T-helper 17 cell (primary cell): ENCODE results near the gene MICAL3. TPM values are rescaled to one million over a fixed set of nuclear protein-coding genes. Genes with fewer than 3 reads are reported as not detected.

Experiments
- ATAC-seq: fragments of 150-1000 bp; cut with Tn5 transposase; 2 replicates; pipeline ENCODE4 v1.10.0; 2021; ENCODE audit warnings: mild to moderate bottlenecking, moderate library complexity
- DNase-seq, 3 donors: peaks; one replicate each; pipeline versions ENCODE4 v3.0.0 to v3.0.0-alpha.2; 2020 to 2021
- H3K9me3 ChIP-seq: one replicate; pipeline ENCODE4 v1.7.0; 2013; ENCODE audit warnings: low read length, mild to moderate bottlenecking; ENCODE audit not compliant: control insufficient read depth, poor library complexity, severe bottlenecking
- H3K27ac Mint-ChIP-seq: one replicate; pipeline ENCODE4 v1.8.0; 2022; ENCODE audit warnings: mild to moderate bottlenecking, moderate library complexity, mixed read lengths
- H3K27me3 Mint-ChIP-seq: one replicate; pipeline ENCODE4 v1.8.0; 2022; ENCODE audit warnings: mixed read lengths
- H3K36me3 Mint-ChIP-seq: one replicate; pipeline ENCODE4 v1.8.0; 2022; ENCODE audit warnings: low read depth, mixed read lengths
- H3K4me1 Mint-ChIP-seq: one replicate; pipeline ENCODE4 v1.8.0; 2022; ENCODE audit warnings: mild to moderate bottlenecking, mixed read lengths
- H3K4me3 Mint-ChIP-seq: one replicate; pipeline ENCODE4 v1.8.0; 2022; ENCODE audit warnings: mild to moderate bottlenecking, moderate library complexity, mixed read lengths
- total RNA-seq, 4 donors: library from RNA in 2 of 4; stranded (reverse) in 2 of 4; gene quantifications; one replicate each; pipeline ENCODE4 v1.2.3 and lab custom pipeline; 2022 to 2026

Gene MICAL3
- total RNA-seq, 2 donors from 2014 or later, result 28.9 to 37.0 TPM

GRCh38 chr22:17898375-17898774 lies 126.0 kb downstream of the MICAL3 start:
- DNase-seq (no peak), ATAC-seq (no peak)
- Mint-ChIP-seq H3K27ac (no peak overlapping the region), H3K27me3 (no peaks in the 10 kb centered on the region), H3K4me1 (peaks cover 2% of the 10 kb centered on the region), H3K4me3 (no peak overlapping the region), H3K36me3 (peaks cover 3% of the 10 kb centered on the region)
- no peaks in the 10 kb centered on the region for H3K9me3 ChIP-seq

- Mint-ChIP-seq H3K27ac (no peak overlapping the region), H3K27me3 (no peaks in the 10 kb centered on the region), H3K4me3 (no peak overlapping the region), H3K4me1 (peaks cover 4% of the 10 kb centered on the region), H3K36me3 (peaks cover 3% of the 10 kb centered on the region)
- DNase-seq (no peak), ATAC-seq (no peak)
- no peaks in the 10 kb centered on the region for H3K9me3 ChIP-seq
Observed at GRCh38 chr22:17897858-17898257, 126.5 kb downstream of the MICAL3 start.

- Mint-ChIP-seq H3K36me3 (peaks cover 5% of the 10 kb centered on the region), H3K4me3 (no peak overlapping the region), H3K27me3 (no peaks in the 10 kb centered on the region), H3K27ac (no peak overlapping the region), H3K4me1 (peaks cover 4% of the 10 kb centered on the region)
- no peak for ATAC-seq
- no peaks in the 10 kb centered on the region for H3K9me3 ChIP-seq
- no peak for DNase-seq
Observed at GRCh38 chr22:17897426-17897825, 126.9 kb downstream of the MICAL3 start.

- H3K9me3 ChIP-seq, result no peaks in the 10 kb centered on the region
- H3K4me3 Mint-ChIP-seq, result no peak overlapping the region
- peaks cover 5% of the 10 kb centered on the region for H3K36me3 Mint-ChIP-seq
- DNase-seq, result no peak
- no peaks in the 10 kb centered on the region for H3K27me3 Mint-ChIP-seq
- H3K27ac Mint-ChIP-seq, result no peak overlapping the region
- ATAC-seq, result no peak
- peaks cover 4% of the 10 kb centered on the region for H3K4me1 Mint-ChIP-seq
Observed at GRCh38 chr22:17896586-17896985, 127.8 kb downstream of the MICAL3 start.

GRCh38 chr22:17893900-17894535 lies 130.3 kb downstream of the MICAL3 start:
- Mint-ChIP-seq H3K4me1 (peaks cover 4% of the 10 kb centered on the region), H3K27me3 (no peaks in the 10 kb centered on the region), H3K4me3 (no peak overlapping the region), H3K27ac (no peak overlapping the region), H3K36me3 (peaks cover 9% of the 10 kb centered on the region)
- DNase-seq, result no peak
- ATAC-seq, result no peak
- no peaks in the 10 kb centered on the region for H3K9me3 ChIP-seq

- Mint-ChIP-seq H3K27me3 (no peaks in the 10 kb centered on the region), H3K4me1 (peaks cover 6% of the 10 kb centered on the region), H3K36me3 (peaks cover 10% of the 10 kb centered on the region), H3K27ac (no peak overlapping the region), H3K4me3 (no peak overlapping the region)
- ATAC-seq (no peak), DNase-seq (no peak)
- no peaks in the 10 kb centered on the region for H3K9me3 ChIP-seq
Observed at GRCh38 chr22:17892376-17892775, 132.0 kb downstream of the MICAL3 start.

GRCh38 chr22:17891481-17892167 lies 132.7 kb downstream of the MICAL3 start:
- H3K4me1 Mint-ChIP-seq, result peaks cover 6% of the 10 kb centered on the region
- ATAC-seq, result no peak
- no peaks in the 10 kb centered on the region for H3K27me3 Mint-ChIP-seq
- H3K4me3 Mint-ChIP-seq, result no peak overlapping the region
- no peak for DNase-seq
- no peak overlapping the region for H3K27ac Mint-ChIP-seq
- peaks cover 10% of the 10 kb centered on the region for H3K36me3 Mint-ChIP-seq
- no peaks in the 10 kb centered on the region for H3K9me3 ChIP-seq

- H3K9me3 ChIP-seq, result no peaks in the 10 kb centered on the region
- peaks cover 6% of the 10 kb centered on the region for H3K4me1 Mint-ChIP-seq
- DNase-seq, result no peak
- H3K27ac Mint-ChIP-seq, result no peak overlapping the region
- ATAC-seq, result no peak
- no peaks in the 10 kb centered on the region for H3K27me3 Mint-ChIP-seq
- H3K4me3 Mint-ChIP-seq, result no peak overlapping the region
- peaks cover 10% of the 10 kb centered on the region for H3K36me3 Mint-ChIP-seq
Observed at GRCh38 chr22:17890892-17891291, 133.5 kb downstream of the MICAL3 start.

GRCh38 chr22:17890245-17890671 lies 134.1 kb downstream of the MICAL3 start:
- no peak for DNase-seq
- Mint-ChIP-seq H3K4me3 (no peak overlapping the region), H3K36me3 (peaks cover 10% of the 10 kb centered on the region), H3K4me1 (peaks cover 6% of the 10 kb centered on the region), H3K27me3 (no peaks in the 10 kb centered on the region), H3K27ac (peak overlapping the region; percentile 56)
- H3K9me3 ChIP-seq, result no peaks in the 10 kb centered on the region
- ATAC-seq, result no peak

GRCh38 chr22:17888855-17889254 lies 135.5 kb downstream of the MICAL3 start:
- peaks cover 6% of the 10 kb centered on the region for H3K4me1 Mint-ChIP-seq
- H3K27me3 Mint-ChIP-seq, result no peaks in the 10 kb centered on the region
- DNase-seq, result no peak
- no peaks in the 10 kb centered on the region for H3K9me3 ChIP-seq
- no peak overlapping the region for H3K4me3 Mint-ChIP-seq
- peaks cover 10% of the 10 kb centered on the region for H3K36me3 Mint-ChIP-seq
- no peak for ATAC-seq
- H3K27ac Mint-ChIP-seq, result no peak overlapping the region

GRCh38 chr22:17888439-17888838 lies 135.9 kb downstream of the MICAL3 start:
- H3K27me3 Mint-ChIP-seq, result no peaks in the 10 kb centered on the region
- peaks cover 6% of the 10 kb centered on the region for H3K4me1 Mint-ChIP-seq
- peaks cover 12% of the 10 kb centered on the region for H3K36me3 Mint-ChIP-seq
- ATAC-seq (no peak), DNase-seq (no peak)
- no peak overlapping the region for H3K27ac Mint-ChIP-seq
- no peak overlapping the region for H3K4me3 Mint-ChIP-seq
- no peaks in the 10 kb centered on the region for H3K9me3 ChIP-seq

- ATAC-seq (no peak), DNase-seq (no peak)
- Mint-ChIP-seq H3K4me3 (no peak overlapping the region), H3K36me3 (peaks cover 11% of the 10 kb centered on the region), H3K4me1 (peaks cover 10% of the 10 kb centered on the region), H3K27me3 (no peaks in the 10 kb centered on the region), H3K27ac (no peak overlapping the region)
- H3K9me3 ChIP-seq, result no peaks in the 10 kb centered on the region
Observed at GRCh38 chr22:17884893-17885292, 139.5 kb downstream of the MICAL3 start.

- DNase-seq (no peak), ATAC-seq (no peak)
- no peaks in the 10 kb centered on the region for H3K9me3 ChIP-seq
- H3K27ac Mint-ChIP-seq, result no peak overlapping the region
- H3K4me3 Mint-ChIP-seq, result no peak overlapping the region
- H3K27me3 Mint-ChIP-seq, result no peaks in the 10 kb centered on the region
- peaks cover 16% of the 10 kb centered on the region for H3K36me3 Mint-ChIP-seq
- peaks cover 10% of the 10 kb centered on the region for H3K4me1 Mint-ChIP-seq
Observed at GRCh38 chr22:17884084-17884483, 140.3 kb downstream of the MICAL3 start.

GRCh38 chr22:17883356-17883755 lies 141.0 kb downstream of the MICAL3 start:
- ATAC-seq, result no peak
- H3K9me3 ChIP-seq, result no peaks in the 10 kb centered on the region
- DNase-seq, result no peak
- Mint-ChIP-seq H3K4me1 (peaks cover 11% of the 10 kb centered on the region), H3K4me3 (no peak overlapping the region), H3K27me3 (no peaks in the 10 kb centered on the region), H3K36me3 (peaks cover 16% of the 10 kb centered on the region), H3K27ac (peak overlapping the region; percentile 84)
